Measurements from ENCODE around the gene FAM13C. TPM values are rescaled to one million over a fixed set of nuclear protein-coding genes. Genes with fewer than 3 reads are reported as not detected.

FAM13C gene
- total and polyA plus RNA-seq, 2 experiments from 2014 or later = 7.2 to 13.4 TPM

DNA sequence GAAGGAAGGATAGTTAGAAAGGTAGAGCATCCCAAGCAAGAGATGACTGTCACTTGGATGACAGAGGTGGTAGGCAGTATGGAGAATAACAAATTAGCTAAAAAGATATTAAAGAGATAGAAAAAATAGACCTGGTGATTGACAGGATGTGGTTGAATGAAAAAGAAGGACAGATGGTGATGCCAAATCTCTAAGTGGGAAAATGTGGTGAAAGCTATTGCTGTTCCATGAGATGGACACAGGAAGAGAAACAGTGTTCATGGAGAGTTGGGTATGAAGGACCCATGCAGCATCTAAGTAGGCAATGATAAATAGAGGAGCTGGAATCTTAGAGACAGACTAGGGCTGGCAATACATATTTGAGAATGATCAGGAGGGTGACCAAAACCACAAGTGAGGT is 30.7 kb downstream of the FAM13C start:
- Histone ChIP-seq H3K9me3 (ENCODE audit: low read depth) (no peaks in the 10 kb centered on the region), H3K36me3 (no peaks in the 10 kb centered on the region), H3K4me1 (ENCODE audit: low read depth) (peaks cover 7% of the 10 kb centered on the region), H3K4me3 (no peak overlapping the region), H3K27me3 (no peaks in the 10 kb centered on the region), H3K27ac (no peak overlapping the region)
- TF ChIP-seq, protein P1, sequence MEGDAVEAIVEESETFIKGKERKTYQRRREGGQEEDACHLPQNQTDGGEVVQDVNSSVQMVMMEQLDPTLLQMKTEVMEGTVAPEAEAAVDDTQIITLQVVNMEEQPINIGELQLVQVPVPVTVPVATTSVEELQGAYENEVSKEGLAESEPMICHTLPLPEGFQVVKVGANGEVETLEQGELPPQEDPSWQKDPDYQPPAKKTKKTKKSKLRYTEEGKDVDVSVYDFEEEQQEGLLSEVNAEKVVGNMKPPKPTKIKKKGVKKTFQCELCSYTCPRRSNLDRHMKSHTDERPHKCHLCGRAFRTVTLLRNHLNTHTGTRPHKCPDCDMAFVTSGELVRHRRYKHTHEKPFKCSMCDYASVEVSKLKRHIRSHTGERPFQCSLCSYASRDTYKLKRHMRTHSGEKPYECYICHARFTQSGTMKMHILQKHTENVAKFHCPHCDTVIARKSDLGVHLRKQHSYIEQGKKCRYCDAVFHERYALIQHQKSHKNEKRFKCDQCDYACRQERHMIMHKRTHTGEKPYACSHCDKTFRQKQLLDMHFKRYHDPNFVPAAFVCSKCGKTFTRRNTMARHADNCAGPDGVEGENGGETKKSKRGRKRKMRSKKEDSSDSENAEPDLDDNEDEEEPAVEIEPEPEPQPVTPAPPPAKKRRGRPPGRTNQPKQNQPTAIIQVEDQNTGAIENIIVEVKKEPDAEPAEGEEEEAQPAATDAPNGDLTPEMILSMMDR (IDR thresholded peaks at IDR 0.05; ENCODE audit: low read depth, low read length) = no peak
- no peak for DNase-seq (ENCODE audit: low read depth in 1 of 2, low spot score in 1 of 2)

DNA sequence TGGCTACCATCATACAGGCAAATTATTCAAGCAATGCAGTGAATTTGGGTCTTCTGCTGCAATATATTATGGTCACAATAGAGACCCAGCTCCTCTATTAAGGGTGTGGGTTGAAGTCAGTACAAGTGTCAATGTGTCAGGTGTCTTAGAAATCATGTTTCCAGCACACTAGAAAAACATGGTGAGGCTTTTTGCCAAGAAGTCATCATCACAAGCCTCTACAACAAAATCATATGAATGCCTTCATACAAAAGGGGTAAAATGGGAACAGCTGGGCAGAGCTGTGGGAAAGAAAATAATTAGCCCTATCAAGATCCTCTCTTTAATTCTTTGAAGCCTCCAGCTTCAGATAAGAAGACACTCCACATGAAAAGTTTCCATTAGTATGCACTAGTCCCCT is 37.2 kb downstream of the FAM13C start:
- Histone ChIP-seq H3K36me3 (no peaks in the 10 kb centered on the region), H3K4me3 (no peak overlapping the region), H3K9me3 (ENCODE audit: low read depth) (no peaks in the 10 kb centered on the region), H3K4me1 (ENCODE audit: low read depth) (peaks cover 28% of the 10 kb centered on the region), H3K27me3 (no peaks in the 10 kb centered on the region), H3K27ac (no peak overlapping the region)
- TF ChIP-seq, protein P1 (IDR thresholded peaks at IDR 0.05; ENCODE audit: low read depth, low read length) = no peak
- DNase-seq (ENCODE audit: low read depth in 1 of 2, low spot score in 1 of 2) = peak in 1 of 2 donors; percentile 9

DNA sequence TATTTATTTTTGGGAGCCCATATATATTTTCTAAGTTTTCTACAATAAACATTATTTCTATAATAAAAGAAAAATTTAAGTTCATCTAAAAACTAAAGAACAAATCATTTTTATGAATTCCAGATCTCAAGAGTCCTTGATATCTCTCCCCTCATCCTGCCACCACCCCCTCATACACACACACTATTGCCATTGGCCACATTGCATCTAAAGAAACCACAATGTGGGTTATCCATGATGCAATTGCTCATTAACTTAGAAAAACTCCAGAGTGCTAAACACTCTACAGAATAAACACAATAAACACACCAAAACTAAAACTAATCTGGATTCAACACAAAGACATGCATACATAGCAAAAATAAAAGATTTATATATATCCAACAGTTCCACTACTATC is 37.8 kb downstream of the FAM13C start:
- H3K9me3 ChIP-seq (ENCODE audit: low read depth) = no peaks in the 10 kb centered on the region
- H3K27me3 ChIP-seq = no peaks in the 10 kb centered on the region
- TF ChIP-seq, protein P1 (IDR thresholded peaks at IDR 0.05; ENCODE audit: low read depth, low read length) = no peak
- H3K36me3 ChIP-seq = no peaks in the 10 kb centered on the region
- no peak overlapping the region for H3K27ac ChIP-seq
- peaks cover 28% of the 10 kb centered on the region for H3K4me1 ChIP-seq (ENCODE audit: low read depth)
- no peak overlapping the region for H3K4me3 ChIP-seq
- DNase-seq (ENCODE audit: low read depth in 1 of 2, low spot score in 1 of 2) = no peak

DNA sequence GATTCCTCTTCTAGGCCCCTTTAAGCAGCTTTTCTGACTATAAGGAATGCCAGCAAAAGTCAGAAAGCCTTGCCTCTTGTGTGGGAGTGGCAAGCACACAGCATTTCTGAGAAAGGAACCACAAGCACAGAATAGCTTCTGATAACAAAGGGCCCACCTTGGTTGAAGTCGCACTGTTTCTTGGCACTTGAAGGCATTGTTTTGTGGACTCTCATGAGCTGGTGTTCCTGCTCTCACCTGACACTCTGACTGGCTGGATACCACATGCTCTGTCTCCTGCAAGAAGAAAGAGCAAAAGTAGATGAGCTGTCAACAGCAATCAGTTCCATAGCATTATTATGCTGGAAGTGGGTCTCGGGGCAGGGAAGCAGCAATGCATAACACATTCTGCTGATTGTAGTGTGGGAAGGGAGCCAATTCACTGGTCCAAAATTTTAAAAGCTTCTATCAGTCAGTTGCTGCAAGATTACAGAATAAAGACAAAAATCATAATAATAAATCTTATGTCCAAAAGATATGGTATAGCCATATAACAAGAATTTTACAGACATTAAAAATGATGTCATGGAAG is 38.4 kb downstream of the FAM13C start:
- H3K4me3 ChIP-seq = no peak overlapping the region
- H3K27ac ChIP-seq = no peak overlapping the region
- H3K27me3 ChIP-seq = no peaks in the 10 kb centered on the region
- TF ChIP-seq, protein P1 (IDR thresholded peaks at IDR 0.05; ENCODE audit: low read depth, low read length) = no peak
- no peaks in the 10 kb centered on the region for H3K9me3 ChIP-seq (ENCODE audit: low read depth)
- peaks cover 28% of the 10 kb centered on the region for H3K4me1 ChIP-seq (ENCODE audit: low read depth)
- no peak for DNase-seq (ENCODE audit: low read depth in 1 of 2, low spot score in 1 of 2)
- H3K36me3 ChIP-seq = no peaks in the 10 kb centered on the region

DNA sequence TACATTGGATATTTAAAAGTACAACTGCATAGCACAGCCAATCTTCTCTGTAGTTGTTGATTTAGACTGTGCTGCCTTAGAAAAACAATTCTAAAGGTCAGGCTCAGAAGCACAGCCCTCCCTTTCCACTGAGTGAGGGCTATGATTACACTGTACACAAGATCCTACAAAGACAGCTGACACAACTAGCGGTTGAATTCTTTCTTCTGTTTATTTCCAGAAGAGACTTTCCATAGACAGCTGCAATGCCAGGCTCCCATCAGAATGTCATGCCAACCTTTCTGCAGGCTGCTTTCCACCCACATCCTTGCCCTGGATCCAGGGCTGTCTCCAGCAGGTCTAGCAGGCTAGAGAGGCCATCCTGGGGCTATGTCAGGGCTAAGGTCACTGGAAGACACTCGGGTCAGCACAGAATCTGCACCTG is 39.3 kb downstream of the FAM13C start:
- Histone ChIP-seq H3K4me3 (no peak overlapping the region), H3K36me3 (no peaks in the 10 kb centered on the region), H3K9me3 (ENCODE audit: low read depth) (no peaks in the 10 kb centered on the region), H3K4me1 (ENCODE audit: low read depth) (peaks cover 28% of the 10 kb centered on the region), H3K27ac (no peak overlapping the region), H3K27me3 (no peaks in the 10 kb centered on the region)
- no peak for DNase-seq (ENCODE audit: low read depth in 1 of 2, low spot score in 1 of 2)
- TF ChIP-seq, protein P1 (IDR thresholded peaks at IDR 0.05; ENCODE audit: low read depth, low read length) = no peak
